Measurements from ENCODE around the gene LGI1. TPM values are rescaled to one million over a fixed set of nuclear protein-coding genes. Genes with fewer than 3 reads are reported as not detected.

Gene LGI1
- total and polyA plus RNA-seq, 10 donors, result 0.16 TPM; not detected in 9

- no peaks in the 10 kb centered on the region for H3K36me3 ChIP-seq
- H3K27ac ChIP-seq, result no peak overlapping the region
- TF ChIP-seq, protein P1, sequence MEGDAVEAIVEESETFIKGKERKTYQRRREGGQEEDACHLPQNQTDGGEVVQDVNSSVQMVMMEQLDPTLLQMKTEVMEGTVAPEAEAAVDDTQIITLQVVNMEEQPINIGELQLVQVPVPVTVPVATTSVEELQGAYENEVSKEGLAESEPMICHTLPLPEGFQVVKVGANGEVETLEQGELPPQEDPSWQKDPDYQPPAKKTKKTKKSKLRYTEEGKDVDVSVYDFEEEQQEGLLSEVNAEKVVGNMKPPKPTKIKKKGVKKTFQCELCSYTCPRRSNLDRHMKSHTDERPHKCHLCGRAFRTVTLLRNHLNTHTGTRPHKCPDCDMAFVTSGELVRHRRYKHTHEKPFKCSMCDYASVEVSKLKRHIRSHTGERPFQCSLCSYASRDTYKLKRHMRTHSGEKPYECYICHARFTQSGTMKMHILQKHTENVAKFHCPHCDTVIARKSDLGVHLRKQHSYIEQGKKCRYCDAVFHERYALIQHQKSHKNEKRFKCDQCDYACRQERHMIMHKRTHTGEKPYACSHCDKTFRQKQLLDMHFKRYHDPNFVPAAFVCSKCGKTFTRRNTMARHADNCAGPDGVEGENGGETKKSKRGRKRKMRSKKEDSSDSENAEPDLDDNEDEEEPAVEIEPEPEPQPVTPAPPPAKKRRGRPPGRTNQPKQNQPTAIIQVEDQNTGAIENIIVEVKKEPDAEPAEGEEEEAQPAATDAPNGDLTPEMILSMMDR (IDR thresholded peaks at IDR 0.05 in 8 of 11, conservative IDR thresholded peaks at IDR 0.05 in 3 of 11), result no peak
- no peak for TF ChIP-seq POLR2A (IDR thresholded peaks at IDR 0.05)
- TF ChIP-seq POLR2AphosphoS5 (IDR thresholded peaks at IDR 0.05), result no peak
These were observed 57.8 kb downstream of the LGI1 start for GRCh38 chr10:93815304-93816096.

DNA sequence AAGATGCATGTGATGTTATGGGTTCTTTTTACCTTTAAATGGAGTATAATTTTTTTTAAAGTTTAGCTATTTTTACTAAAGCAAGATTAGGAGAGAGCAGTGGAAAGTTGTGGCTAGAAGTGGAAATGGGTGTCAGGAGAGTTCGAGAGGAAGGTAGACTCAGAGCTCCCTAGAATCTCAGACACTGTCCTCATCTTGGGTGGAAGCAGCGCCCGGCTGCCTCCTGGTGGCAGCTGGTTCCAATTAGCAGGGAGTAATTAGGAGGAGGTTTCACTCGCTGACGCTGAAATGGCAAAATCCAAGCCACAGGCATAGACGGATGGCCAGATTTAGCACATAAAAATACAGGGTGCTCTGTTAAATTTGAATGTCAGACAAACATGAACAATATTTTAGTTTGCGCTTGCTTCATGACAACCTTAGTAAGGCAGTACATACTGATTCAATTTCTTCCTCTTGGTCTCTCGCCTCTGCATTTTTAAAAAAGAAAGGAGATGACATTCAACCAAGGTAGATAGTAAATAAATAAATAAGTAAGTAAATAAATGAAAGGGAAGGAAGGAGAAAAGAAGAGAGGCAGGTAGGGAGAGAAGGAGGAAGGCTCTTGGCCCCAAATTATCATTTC, 58.5 kb downstream of the LGI1 start:
- 15 to 18% (median 16%) methylated on average over 8 of the region's 8 CpGs for WGBS, 5 donors
- Histone ChIP-seq H3K36me3 (no peaks in the 10 kb centered on the region), H3K4me3 (no peak overlapping the region), H3K27me3 (replicated peaks in 1 of 7) (peaks cover 0 to 37% (median 0%) of the 10 kb centered on the region in 7 donors), H3K4me1 (peaks cover 0 to 10% (median 0%) of the 10 kb centered on the region in 6 donors), H3K9me3 (peaks cover 0 to 4% (median 0%) of the 10 kb centered on the region in 8 donors), H3K27ac (no peak overlapping the region)
- peak; percentile 81 for DNase-seq
- intact Hi-C loops (cut with DNase I; ENCODE audit: low total_unique reads), result loop anchor here (5.0 kb wide), 1 partner anchor 114 kb away; the partner anchor contains the start of gene FRA10AC1
- TF ChIP-seq POLR2A (IDR thresholded peaks at IDR 0.05) (no peak), POLR2AphosphoS5 (IDR thresholded peaks at IDR 0.05) (no peak)
- TF ChIP-seq, protein P1 (IDR thresholded peaks at IDR 0.05 in 8 of 11, conservative IDR thresholded peaks at IDR 0.05 in 3 of 11), result peak in 10 of 11 experiments; percentile 30 to 65 (median 58)

More at GRCh38 chr10:93815304-93816096, 57.8 kb downstream of the LGI1 start:
- DNase-seq, result no peak
- WGBS, 5 donors, result 45 to 53% (median 52%) methylated on average over 10 of the region's 10 CpGs
- H3K4me3 ChIP-seq, result no peak overlapping the region
- peaks cover 0 to 4% (median 0%) of the 10 kb centered on the region in 8 donors for H3K9me3 ChIP-seq
- peaks cover 0 to 10% (median 0%) of the 10 kb centered on the region in 6 donors for H3K4me1 ChIP-seq
- peaks cover 0 to 42% (median 0%) of the 10 kb centered on the region in 7 donors for H3K27me3 ChIP-seq (replicated peaks in 1 of 7)
- intact Hi-C loops (cut with DNase I; ENCODE audit: low total_unique reads), result loop anchor here (5.0 kb wide), 1 partner anchor 113 kb away; the partner anchor contains the start of gene FRA10AC1

DNA sequence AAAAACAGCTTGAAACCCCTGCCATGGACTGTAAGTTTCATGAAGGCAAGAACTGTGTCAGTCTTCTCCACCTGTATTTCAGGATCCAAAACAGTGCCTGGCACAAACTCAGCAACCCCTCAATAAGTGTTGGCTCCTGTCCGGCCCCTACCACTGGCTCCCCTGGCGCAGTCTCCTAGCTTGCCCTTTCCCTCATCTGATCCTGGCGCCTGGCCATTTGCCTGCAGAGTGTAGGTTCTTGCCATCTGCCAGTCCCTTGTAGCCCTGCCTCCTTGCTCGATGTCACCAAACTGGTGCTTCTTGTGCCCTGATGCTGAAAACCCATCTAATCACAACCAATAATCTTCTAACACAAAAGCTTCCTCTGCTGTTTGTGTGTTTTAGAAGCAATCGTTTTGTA, 60.4 kb downstream of the LGI1 start:
- no peaks in the 10 kb centered on the region for H3K36me3 ChIP-seq

More for the DNA sequence above, 60.4 kb downstream of the LGI1 start:
- Histone ChIP-seq H3K27ac (no peak overlapping the region), H3K4me1 (peaks cover 0 to 10% (median 0%) of the 10 kb centered on the region in 6 donors), H3K4me3 (no peak overlapping the region), H3K9me3 (peaks cover 0 to 4% (median 0%) of the 10 kb centered on the region in 8 donors), H3K27me3 (replicated peaks in 1 of 7) (peaks cover 0 to 33% (median 0%) of the 10 kb centered on the region in 7 donors)
- intact Hi-C loops (cut with DNase I; ENCODE audit: low total_unique reads), result loop anchor here (5.0 kb wide), 1 partner anchor 116 kb away; the partner anchor contains the start of gene FRA10AC1
- DNase-seq, result no peak
- WGBS, 5 donors, result 85 to 93% (median 88%) methylated on average over 5 of the region's 5 CpGs
- TF ChIP-seq, protein P1 (IDR thresholded peaks at IDR 0.05 in 8 of 11, conservative IDR thresholded peaks at IDR 0.05 in 3 of 11), result no peak
- TF ChIP-seq POLR2A (IDR thresholded peaks at IDR 0.05) (no peak), POLR2AphosphoS5 (IDR thresholded peaks at IDR 0.05) (no peak)
